OCI-LY7 (cell line): Measurements from ENCODE around the gene SLC25A15. TPM values are rescaled to one million over a fixed set of nuclear protein-coding genes. Genes with fewer than 3 reads are reported as not detected.

ENCODE experiments used
- BruUV-seq: library from RNA; stranded (reverse); fragments of 400-500 nt; replicated peaks from 2 replicates; lab custom pipeline; 2021; lab: Mats Ljungman, UMichigan
- CTCF ChIA-PET: fragments of 300-600 bp; sonication (Branson Sonifier 250); formaldehyde crosslinking; loops from one replicate; lab custom pipeline; 2022; ENCODE audit warnings: antibody characterized with exemption; ENCODE audit not compliant: unreplicated experiment; lab: Charles Lee
- POLR2A ChIA-PET: fragments of 300-600 bp; sonication (Branson Sonifier 250); formaldehyde crosslinking; loops from one replicate; lab custom pipeline; 2022; ENCODE audit warnings: antibody characterized with exemption; lab: Charles Lee
- DNase-seq: peaks from one replicate; pipeline ENCODE4 v3.0.0-alpha.2; 2015; ENCODE audit warnings: low spot score
- H2AFZ ChIP-seq: fragments of 200-600 bp; sonication (generic), shearing (Covaris generic); 2 replicates; pipeline ENCODE4 v1.6.1; 2014; ENCODE audit warnings: mild to moderate bottlenecking, antibody characterized with exemption, low read length, moderate library complexity
- H3K27ac ChIP-seq: fragments of 200-600 bp; sonication (generic); 2 replicates; pipeline ENCODE4 v1.5.1; 2014; ENCODE audit warnings: mixed run types, low read depth, mild to moderate bottlenecking, moderate library complexity, low read length, inconsistent platforms; ENCODE audit not compliant: poor library complexity, severe bottlenecking
- H3K36me3 ChIP-seq: fragments of 200-600 bp; sonication (generic); 2 replicates; pipeline ENCODE4 v1.6.1; 2014; ENCODE audit warnings: mild to moderate bottlenecking, antibody characterized with exemption, low read length, moderate library complexity, mixed read lengths; ENCODE audit not compliant: insufficient read depth
- H3K4me1 ChIP-seq: fragments of 200-600 bp; sonication (generic); 2 replicates; pipeline ENCODE4 v1.5.1; 2014; ENCODE audit warnings: mild to moderate bottlenecking, low read length; ENCODE audit not compliant: insufficient read depth, poor library complexity, severe bottlenecking
- H3K4me2 ChIP-seq: fragments of 200-600 bp; sonication (generic); 2 replicates; pipeline ENCODE4 v1.6.1; 2014; ENCODE audit warnings: mild to moderate bottlenecking, low read length
- H3K4me3 ChIP-seq: fragments of 200-600 bp; sonication (generic); 2 replicates; pipeline ENCODE4 v1.5.1; 2014; ENCODE audit warnings: mild to moderate bottlenecking, low read depth, low read length; ENCODE audit not compliant: poor library complexity, severe bottlenecking
- H3K79me2 ChIP-seq: fragments of 200-600 bp; sonication (generic); 2 replicates; pipeline ENCODE4 v1.6.1; 2016; ENCODE audit warnings: low read depth, mild to moderate bottlenecking, low read length, moderate library complexity, mixed read lengths; ENCODE audit not compliant: insufficient read depth
- H3K9me2 ChIP-seq: fragments of 200-600 bp; sonication (generic); 2 replicates; pipeline ENCODE4 v1.6.1; 2016; ENCODE audit warnings: mild to moderate bottlenecking, low read length, mixed read lengths; ENCODE audit not compliant: insufficient read depth
- H3K9me3 ChIP-seq: fragments of 200-600 bp; sonication (generic); 2 replicates; pipeline ENCODE4 v1.6.1; 2014; ENCODE audit warnings: mild to moderate bottlenecking, mixed run types, low read length, mixed read lengths
- H4K20me1 ChIP-seq: fragments of 200-600 bp; sonication (generic); 2 replicates; pipeline ENCODE4 v1.6.1; 2014; ENCODE audit warnings: mild to moderate bottlenecking, antibody characterized with exemption, low read length, moderate library complexity, mixed read lengths; ENCODE audit not compliant: insufficient read depth
- EZH2phosphoT487 ChIP-seq: fragments of 200-600 bp; sonication (generic); IDR thresholded peaks from 2 replicates; pipeline ENCODE4 v1.6.1; 2018; ENCODE audit warnings: low read depth, borderline replicate concordance, mild to moderate bottlenecking, mixed run types, antibody characterized with exemption, low read length, moderate library complexity, mixed read lengths
- intact Hi-C: fragments of 100-400 bp; cut with micrococcal nuclease; formaldehyde crosslinking; loops from one replicate; pipeline ENCODE4 v1.10.0; 2022; ENCODE audit not compliant: unreplicated experiment
- total RNA-seq, 2 experiments: library from RNA; depleted of rRNA in 1 of 2; stranded (reverse); fragments of >200 nt in 1 of 2; shearing (Covaris generic) in 1 of 2; gene quantifications; 2 replicates each; pipeline ENCODE4 v1.2.3, GENCODE V29; 2014 to 2022
- TF ChIP-seq, protein P1 (sequence below): fragments of 200-600 bp; sonication (generic); conservative IDR thresholded peaks from 2 replicates; pipeline ENCODE4 v1.5.1; 2014; ENCODE audit warnings: mild to moderate bottlenecking, antibody characterized with exemption, low read length, moderate library complexity, mixed read lengths

The SLC25A15 gene
- total RNA-seq, 2 experiments from 2014 or later, result 56.3 to 71.0 TPM

DNA sequence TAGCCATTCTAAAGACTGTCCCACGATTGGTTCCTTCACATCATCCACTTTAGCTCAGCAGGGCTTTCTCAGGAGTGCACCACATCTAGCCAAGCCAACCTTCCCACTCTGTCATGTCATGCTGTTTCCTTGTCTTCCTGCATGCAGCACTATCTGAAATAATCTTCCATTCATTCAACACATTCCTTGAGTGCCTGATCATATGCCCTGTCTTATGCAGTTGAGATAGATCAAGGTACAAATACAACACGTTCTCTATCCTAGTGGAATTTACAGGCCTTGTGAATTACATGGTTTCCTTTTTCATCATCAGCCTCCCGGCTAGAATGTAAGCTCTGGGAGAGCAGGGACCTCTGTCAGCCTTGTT, 11.6 kb upstream of the SLC25A15 start:
- TF ChIP-seq, protein P1, sequence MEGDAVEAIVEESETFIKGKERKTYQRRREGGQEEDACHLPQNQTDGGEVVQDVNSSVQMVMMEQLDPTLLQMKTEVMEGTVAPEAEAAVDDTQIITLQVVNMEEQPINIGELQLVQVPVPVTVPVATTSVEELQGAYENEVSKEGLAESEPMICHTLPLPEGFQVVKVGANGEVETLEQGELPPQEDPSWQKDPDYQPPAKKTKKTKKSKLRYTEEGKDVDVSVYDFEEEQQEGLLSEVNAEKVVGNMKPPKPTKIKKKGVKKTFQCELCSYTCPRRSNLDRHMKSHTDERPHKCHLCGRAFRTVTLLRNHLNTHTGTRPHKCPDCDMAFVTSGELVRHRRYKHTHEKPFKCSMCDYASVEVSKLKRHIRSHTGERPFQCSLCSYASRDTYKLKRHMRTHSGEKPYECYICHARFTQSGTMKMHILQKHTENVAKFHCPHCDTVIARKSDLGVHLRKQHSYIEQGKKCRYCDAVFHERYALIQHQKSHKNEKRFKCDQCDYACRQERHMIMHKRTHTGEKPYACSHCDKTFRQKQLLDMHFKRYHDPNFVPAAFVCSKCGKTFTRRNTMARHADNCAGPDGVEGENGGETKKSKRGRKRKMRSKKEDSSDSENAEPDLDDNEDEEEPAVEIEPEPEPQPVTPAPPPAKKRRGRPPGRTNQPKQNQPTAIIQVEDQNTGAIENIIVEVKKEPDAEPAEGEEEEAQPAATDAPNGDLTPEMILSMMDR, result no peak
- no peak for TF ChIP-seq EZH2phosphoT487
- Histone ChIP-seq H3K4me3 (no peak overlapping the region), H3K4me1 (peaks cover 51% of the 10 kb centered on the region), H3K9me2 (no peaks in the 10 kb centered on the region), H2AFZ (peak overlapping the region; percentile 79; the same call in 1 of the 2 replicates), H3K27ac (peak overlapping the region; percentile 59), H3K4me2 (peak overlapping the region; percentile 59; the same call in 1 of the 2 replicates), H3K36me3 (no peaks in the 10 kb centered on the region), H3K9me3 (no peaks in the 10 kb centered on the region), H3K79me2 (no peaks in the 10 kb centered on the region), H4K20me1 (no peaks in the 10 kb centered on the region)
- intact Hi-C loops, result loop anchor here (1.0 to 10.0 kb wide), 9 partner anchors 37 to 1095 kb away; partner anchors contain the start of gene FOXO1
- POLR2A ChIA-PET, result interaction anchor here (0.6 to 2.3 kb wide), 8 partner anchors 11 to 346 kb away, joined by 3 to 7 read pairs (median 4); no protein-coding TSS in a partner anchor
- DNase-seq, result no peak
- CTCF ChIA-PET, result interaction anchor here (0.6 to 1.5 kb wide), 9 partner anchors 20 to 264 kb away, joined by 3 to 7 read pairs (median 3); no protein-coding TSS in a partner anchor
- no TSS peak for BruUV-seq

DNA sequence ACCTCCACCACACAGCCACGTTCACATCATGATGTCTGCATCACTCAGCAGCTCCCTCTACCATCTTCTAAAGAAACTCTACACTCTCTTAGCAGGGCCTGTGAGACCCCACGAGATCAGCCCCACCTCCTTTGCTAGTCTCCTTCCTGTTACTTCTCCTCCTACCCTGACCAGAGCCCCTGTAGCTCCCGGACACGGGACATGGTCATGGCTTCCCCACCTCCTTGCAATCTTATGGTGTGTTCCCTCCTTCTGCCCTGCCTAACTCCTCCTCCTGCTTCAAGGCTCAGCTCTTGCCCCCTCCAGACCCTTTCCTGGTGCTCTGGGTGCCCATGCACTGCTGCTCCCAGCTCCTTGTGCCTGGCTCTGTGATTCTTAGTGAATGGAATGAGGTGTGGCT, 10.4 kb upstream of the SLC25A15 start:
- Histone ChIP-seq H3K4me1 (peaks cover 51% of the 10 kb centered on the region), H3K4me3 (no peak overlapping the region), H3K9me3 (no peaks in the 10 kb centered on the region), H3K9me2 (no peaks in the 10 kb centered on the region), H2AFZ (peak overlapping the region; percentile 44; the same call in 1 of the 2 replicates), H4K20me1 (no peaks in the 10 kb centered on the region), H3K79me2 (no peaks in the 10 kb centered on the region), H3K4me2 (no peak overlapping the region), H3K27ac (no peak overlapping the region), H3K36me3 (no peaks in the 10 kb centered on the region)
- ChIA-PET POLR2A (interaction anchor here (0.7 to 1.2 kb wide), 5 partner anchors 9 to 1082 kb away, joined by 4 to 9 read pairs (median 5); no protein-coding TSS in a partner anchor), CTCF (no interaction called here)
- TF ChIP-seq EZH2phosphoT487, result no peak
- TF ChIP-seq, protein P1, result 0 out of 2 replicates have a peak, but pooled peaks have one; percentile 15
- DNase-seq, result no peak
- intact Hi-C loops, result loop anchor here (5.0 to 10.0 kb wide), 3 partner anchors 194 to 837 kb away; no protein-coding TSS in a partner anchor
- BruUV-seq, result no TSS peak

DNA sequence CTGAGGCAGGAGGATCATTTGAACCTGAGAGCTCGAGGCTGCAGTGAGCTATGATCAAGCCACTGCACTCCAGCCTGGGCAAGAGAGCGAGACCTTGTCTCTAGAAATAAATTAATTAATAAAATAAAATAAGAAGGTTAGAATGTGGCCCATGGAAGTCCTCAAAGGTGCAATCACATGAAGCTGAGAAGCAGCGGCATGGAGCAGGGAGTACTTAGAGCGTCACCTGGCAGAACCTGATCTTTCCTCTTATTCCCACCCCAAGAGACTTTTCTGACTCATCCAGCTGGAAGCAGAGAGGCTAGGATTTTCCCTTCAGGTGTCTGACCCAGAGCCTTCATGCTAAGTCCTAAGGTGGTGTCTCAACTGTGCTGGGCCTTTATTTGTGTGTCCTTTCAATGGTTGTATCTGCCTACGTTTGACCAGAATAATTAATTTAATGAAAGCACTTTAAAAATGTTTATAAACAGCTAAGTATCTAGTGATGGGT, 9.6 kb upstream of the SLC25A15 start:
- Histone ChIP-seq H3K27ac (no peak overlapping the region), H2AFZ (no peak overlapping the region), H3K4me1 (peaks cover 51% of the 10 kb centered on the region), H3K79me2 (no peaks in the 10 kb centered on the region), H3K36me3 (no peaks in the 10 kb centered on the region), H4K20me1 (no peaks in the 10 kb centered on the region), H3K9me2 (no peaks in the 10 kb centered on the region), H3K9me3 (no peaks in the 10 kb centered on the region), H3K4me3 (no peak overlapping the region), H3K4me2 (no peak overlapping the region)
- POLR2A ChIA-PET, result interaction anchor here (0.6 to 1.0 kb wide), 2 partner anchors 9 to 64 kb away, joined by 3 to 4 read pairs; no protein-coding TSS in a partner anchor
- BruUV-seq, result no TSS peak
- intact Hi-C loops, result loop anchor here (5.0 to 10.0 kb wide), 3 partner anchors 195 to 838 kb away; no protein-coding TSS in a partner anchor
- TF ChIP-seq, protein P1, result no peak
- no peak for TF ChIP-seq EZH2phosphoT487
- no peak for DNase-seq
- CTCF ChIA-PET, result no interaction called here
